T-helper 2 cell (primary cell): ENCODE measurements around the gene FILIP1L.
"Not testable (repeated sequence)": the region's sequence is repeated elsewhere in the genome, so short reads cannot be mapped to it uniquely, and the experiment has no call there.

Experiments
- DNase-seq, 5 experiments: peaks; one replicate each; pipeline versions ENCODE4 v3.0.0 to v3.0.0-alpha.2; 2012 to 2022

FILIP1L gene

GRCh38 chr3:100097919-100098783, 16.1 kb downstream of the FILIP1L start:
- no peak for DNase-seq

GRCh38 chr3:100096866-100097265, 17.4 kb downstream of the FILIP1L start:
- peak in 1 of 5 experiments; percentile 63 for DNase-seq

GRCh38 chr3:100096286-100096685, 18.0 kb downstream of the FILIP1L start:
- DNase-seq, result not testable (repeated sequence)

- DNase-seq, result no peak
Measured at GRCh38 chr3:100093831-100094230, 20.5 kb downstream of the FILIP1L start.

GRCh38 chr3:100090669-100091005, 23.7 kb downstream of the FILIP1L start:
- no peak for DNase-seq

GRCh38 chr3:100089812-100090668, 24.3 kb downstream of the FILIP1L start:
- DNase-seq, result peak in 1 of 5 experiments; percentile 75

GRCh38 chr3:100088735-100089368, 25.4 kb downstream of the FILIP1L start:
- peak in 1 of 5 experiments; percentile 15 for DNase-seq

- DNase-seq, result peak in 1 of 5 experiments; percentile 83
Measured at GRCh38 chr3:100087198-100087597, 27.1 kb downstream of the FILIP1L start.

GRCh38 chr3:100086401-100086800, 27.9 kb downstream of the FILIP1L start:
- no peak for DNase-seq

GRCh38 chr3:100084100-100084806, 30.0 kb downstream of the FILIP1L start:
- DNase-seq, result no peak

GRCh38 chr3:100083209-100083608, 31.1 kb downstream of the FILIP1L start:
- DNase-seq, result peak in 1 of 5 experiments; percentile 15

- no peak for DNase-seq
Measured at GRCh38 chr3:100082714-100083113, 31.6 kb downstream of the FILIP1L start.

- no peak for DNase-seq
Measured at GRCh38 chr3:100081986-100082692, 32.2 kb downstream of the FILIP1L start.

- no peak for DNase-seq
Measured at GRCh38 chr3:100081311-100081710, 33.0 kb downstream of the FILIP1L start.

GRCh38 chr3:100080573-100080972, 33.7 kb downstream of the FILIP1L start:
- no peak for DNase-seq

- DNase-seq, result no peak
Measured at GRCh38 chr3:100079328-100079727, 35.0 kb downstream of the FILIP1L start.

GRCh38 chr3:100076731-100077529, 37.4 kb downstream of the FILIP1L start:
- no peak for DNase-seq

GRCh38 chr3:100075851-100076730, 38.2 kb downstream of the FILIP1L start:
- DNase-seq, result peak in 1 of 5 experiments; percentile 22

GRCh38 chr3:100075196-100075595, 39.1 kb downstream of the FILIP1L start:
- DNase-seq, result no peak
